Panc1 (cell line): ENCODE results near the gene ATP4A.

Experiments
- CTCF ChIP-seq: fragments of 450-650 bp; IDR thresholded peaks from 2 replicates; pipeline ENCODE4 v1.5.1; 2017; ENCODE audit warnings: mild to moderate bottlenecking
- REST ChIP-seq, 2 experiments: IDR thresholded peaks; 2 replicates each; pipeline ENCODE4 v1.6.1; 2011 to 2012; ENCODE audit warnings: low read depth in 2 of 2, control low read depth in 1 of 2, low read length in 1 of 2, mild to moderate bottlenecking in 1 of 2, moderate library complexity in 1 of 2; ENCODE audit not compliant: insufficient read depth in 1 of 2

GRCh38 chr19:35601971-35602370 is 38.5 kb upstream of the ATP4A start:
- TF ChIP-seq CTCF (no peak), REST (IDR thresholded peaks at IDR 0.05; ENCODE audit: insufficient read depth in 1 of 2, low read depth in 2 of 2, low read length in 1 of 2) (no peak)
